ENCODE measurements around the gene JAML. TPM values are rescaled to one million over a fixed set of nuclear protein-coding genes. Genes with fewer than 3 reads are reported as not detected.
"Not testable (repeated sequence)": the region's sequence is repeated elsewhere in the genome, so short reads cannot be mapped to it uniquely, and the experiment has no call there.

Gene JAML
- total and polyA plus RNA-seq, 2 experiments from 2014 or later, result 0.56 to 1.0 TPM

- no peak for TF ChIP-seq ZNF462 (CRISPR knock-in tag; IDR thresholded peaks at IDR 0.05)
- TF ChIP-seq ZNF114 (CRISPR knock-in tag; IDR thresholded peaks at IDR 0.05), result no peak
- no peak for TF ChIP-seq CREB1 (CRISPR knock-in tag; IDR thresholded peaks at IDR 0.05; ENCODE audit: low read depth)
Observed at GRCh38 chr11:118193910-118194566, 30.8 kb downstream of the JAML start (continued).

GRCh38 chr11:118192817-118193216, 32.0 kb downstream of the JAML start:
- peaks cover 13% of the 10 kb centered on the region for H3K4me1 ChIP-seq (ENCODE audit: insufficient read depth)
- not testable (repeated sequence) for H3K27ac ChIP-seq (ENCODE audit: low read depth); H3K27me3 Mint-ChIP-seq (ENCODE audit: insufficient read depth, low read depth, poor library complexity); ATAC-seq; H3K9me2 ChIP-seq (ENCODE audit: insufficient read depth); H3K4me3 Mint-ChIP-seq; DNase-seq (ENCODE audit: low spot score); H4K20me1 ChIP-seq (replicated peaks; ENCODE audit: insufficient read depth); H3F3A ChIP-seq (replicated peaks; ENCODE audit: low read depth); H3K4me3 ChIP-seq; H3K36me3 Mint-ChIP-seq (ENCODE audit: low read depth); H3K79me2 ChIP-seq (replicated peaks; ENCODE audit: insufficient read depth); H3K27me3 ChIP-seq (ENCODE audit: insufficient read depth); H3K4me2 ChIP-seq; H2AFZ ChIP-seq; H3K36me3 ChIP-seq (ENCODE audit: insufficient read depth); H3K27ac Mint-ChIP-seq
- H3K9me3 Mint-ChIP-seq, result peaks cover 22% of the 10 kb centered on the region
- peaks cover 28% of the 10 kb centered on the region for H3K4me1 Mint-ChIP-seq

GRCh38 chr11:118190942-118191506, 33.8 kb downstream of the JAML start:
- H3K36me3 Mint-ChIP-seq (ENCODE audit: low read depth); H3K4me2 ChIP-seq; H3K4me3 Mint-ChIP-seq; H3K27ac ChIP-seq (ENCODE audit: low read depth); H3K27ac Mint-ChIP-seq; H3F3A ChIP-seq (replicated peaks; ENCODE audit: low read depth); H3K4me3 ChIP-seq; H3K27me3 Mint-ChIP-seq (ENCODE audit: insufficient read depth, low read depth, poor library complexity); DNase-seq (ENCODE audit: low spot score); ATAC-seq; H2AFZ ChIP-seq; H3K36me3 ChIP-seq (ENCODE audit: insufficient read depth); H3K79me2 ChIP-seq (replicated peaks; ENCODE audit: insufficient read depth); H3K4me1 ChIP-seq (ENCODE audit: insufficient read depth); H4K20me1 ChIP-seq (replicated peaks; ENCODE audit: insufficient read depth); H3K27me3 ChIP-seq (ENCODE audit: insufficient read depth); H3K9me2 ChIP-seq (ENCODE audit: insufficient read depth): not testable (repeated sequence)
- H3K9me3 Mint-ChIP-seq, result peaks cover 22% of the 10 kb centered on the region
- H3K4me1 Mint-ChIP-seq, result peaks cover 17% of the 10 kb centered on the region
